Testis (tissue), 2 donors: ENCODE results near the gene RAB34.

ENCODE experiments used
- POLR2A ChIP-seq: fragments of 450-650 bp; IDR thresholded peaks from one replicate; pipeline ENCODE4 v1.6.1; 2017; ENCODE audit warnings: antibody characterized with exemption, mild to moderate bottlenecking, moderate library complexity
- TF ChIP-seq, protein P1 (sequence below), 3 experiments: fragments of 450-650 bp in 2 of 3; fragments of 200-600 bp in 1 of 3; sonication (generic) in 1 of 3; IDR thresholded peaks; one replicate each; pipeline ENCODE4 v1.5.1; 2016 to 2019; ENCODE audit warnings: antibody characterized with exemption in 3 of 3, mild to moderate bottlenecking in 2 of 3, moderate library complexity in 1 of 3

DNA sequence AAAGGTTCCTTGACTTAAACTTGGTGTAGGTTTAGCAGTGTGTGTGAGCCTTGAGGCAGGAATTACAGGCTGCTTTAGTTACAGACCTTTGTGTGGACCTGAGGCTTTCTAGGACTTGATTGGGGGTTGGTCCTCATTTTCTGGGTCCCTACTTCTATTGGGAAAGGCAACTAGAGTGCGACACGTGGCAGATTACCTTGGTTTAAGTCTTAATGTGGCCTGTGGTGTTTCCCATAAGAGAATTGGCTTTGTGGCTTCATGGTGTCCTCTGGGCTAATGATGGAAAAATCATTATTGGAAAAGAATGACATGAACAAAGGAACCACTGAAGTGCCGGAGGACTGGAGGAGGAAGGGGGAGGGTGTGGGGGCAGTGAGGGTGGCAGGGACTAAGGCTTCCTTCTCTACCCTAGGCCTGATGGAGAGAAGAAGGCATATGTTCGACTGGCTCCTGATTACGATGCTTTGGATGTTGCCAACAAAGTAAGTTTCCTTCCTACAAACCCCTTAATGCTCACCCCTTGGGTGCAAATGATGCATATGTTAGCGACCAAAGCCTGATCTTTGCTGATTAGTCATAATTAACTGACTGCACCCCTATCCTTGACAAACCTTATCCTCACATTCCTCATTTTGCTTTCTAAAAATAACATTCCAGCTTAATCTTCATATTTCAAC, 5.6 kb upstream of the RAB34 start:
- TF ChIP-seq, protein P1, sequence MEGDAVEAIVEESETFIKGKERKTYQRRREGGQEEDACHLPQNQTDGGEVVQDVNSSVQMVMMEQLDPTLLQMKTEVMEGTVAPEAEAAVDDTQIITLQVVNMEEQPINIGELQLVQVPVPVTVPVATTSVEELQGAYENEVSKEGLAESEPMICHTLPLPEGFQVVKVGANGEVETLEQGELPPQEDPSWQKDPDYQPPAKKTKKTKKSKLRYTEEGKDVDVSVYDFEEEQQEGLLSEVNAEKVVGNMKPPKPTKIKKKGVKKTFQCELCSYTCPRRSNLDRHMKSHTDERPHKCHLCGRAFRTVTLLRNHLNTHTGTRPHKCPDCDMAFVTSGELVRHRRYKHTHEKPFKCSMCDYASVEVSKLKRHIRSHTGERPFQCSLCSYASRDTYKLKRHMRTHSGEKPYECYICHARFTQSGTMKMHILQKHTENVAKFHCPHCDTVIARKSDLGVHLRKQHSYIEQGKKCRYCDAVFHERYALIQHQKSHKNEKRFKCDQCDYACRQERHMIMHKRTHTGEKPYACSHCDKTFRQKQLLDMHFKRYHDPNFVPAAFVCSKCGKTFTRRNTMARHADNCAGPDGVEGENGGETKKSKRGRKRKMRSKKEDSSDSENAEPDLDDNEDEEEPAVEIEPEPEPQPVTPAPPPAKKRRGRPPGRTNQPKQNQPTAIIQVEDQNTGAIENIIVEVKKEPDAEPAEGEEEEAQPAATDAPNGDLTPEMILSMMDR (IDR thresholded peaks at IDR 0.05): no peak
- no peak for TF ChIP-seq POLR2A
